Choroid plexus epithelial cell (primary cell): ENCODE results near the gene BEST2.

Experiments used
- DNase-seq: peaks from one replicate; pipeline ENCODE4 v3.0.0-alpha.2; 2010; ENCODE audit warnings: low read depth
- H3K4me3 ChIP-seq: 2 replicates; pipeline ENCODE4 v1.5.1; 2011; ENCODE audit warnings: low read depth, mild to moderate bottlenecking, control low read depth, low read length, moderate library complexity
- TF ChIP-seq, protein P1 (sequence below): conservative IDR thresholded peaks from 2 replicates; pipeline ENCODE4 v1.5.1; 2011; ENCODE audit warnings: low read depth, mild to moderate bottlenecking, control low read depth, inconsistent platforms, low read length, moderate library complexity

Gene BEST2

DNA sequence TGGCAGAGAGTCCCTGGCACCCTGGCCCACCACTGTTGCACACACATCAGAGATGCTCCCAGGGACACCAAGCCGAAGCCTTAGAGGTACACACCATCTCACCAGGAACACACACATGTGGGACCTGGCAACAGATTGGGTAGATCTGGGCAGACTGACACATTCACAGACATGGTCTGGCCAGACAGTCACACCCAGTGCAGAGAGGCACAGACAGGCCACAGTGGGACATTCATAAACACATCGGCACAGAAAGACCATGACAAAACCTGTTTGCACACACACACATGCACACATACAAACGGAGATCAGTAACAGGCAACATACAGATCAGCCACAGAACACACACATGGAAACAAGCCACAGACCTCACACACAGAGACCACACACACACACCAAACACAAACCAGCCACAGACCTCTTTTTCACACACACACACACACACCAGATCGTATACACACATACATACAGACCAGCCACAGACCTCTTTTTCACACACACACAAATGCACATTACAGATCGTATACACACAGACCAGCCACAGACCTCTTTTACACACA, 33.4 kb downstream of the BEST2 start:
- no peak overlapping the region for H3K4me3 ChIP-seq
- peak; percentile 39 for DNase-seq
- TF ChIP-seq, protein P1, sequence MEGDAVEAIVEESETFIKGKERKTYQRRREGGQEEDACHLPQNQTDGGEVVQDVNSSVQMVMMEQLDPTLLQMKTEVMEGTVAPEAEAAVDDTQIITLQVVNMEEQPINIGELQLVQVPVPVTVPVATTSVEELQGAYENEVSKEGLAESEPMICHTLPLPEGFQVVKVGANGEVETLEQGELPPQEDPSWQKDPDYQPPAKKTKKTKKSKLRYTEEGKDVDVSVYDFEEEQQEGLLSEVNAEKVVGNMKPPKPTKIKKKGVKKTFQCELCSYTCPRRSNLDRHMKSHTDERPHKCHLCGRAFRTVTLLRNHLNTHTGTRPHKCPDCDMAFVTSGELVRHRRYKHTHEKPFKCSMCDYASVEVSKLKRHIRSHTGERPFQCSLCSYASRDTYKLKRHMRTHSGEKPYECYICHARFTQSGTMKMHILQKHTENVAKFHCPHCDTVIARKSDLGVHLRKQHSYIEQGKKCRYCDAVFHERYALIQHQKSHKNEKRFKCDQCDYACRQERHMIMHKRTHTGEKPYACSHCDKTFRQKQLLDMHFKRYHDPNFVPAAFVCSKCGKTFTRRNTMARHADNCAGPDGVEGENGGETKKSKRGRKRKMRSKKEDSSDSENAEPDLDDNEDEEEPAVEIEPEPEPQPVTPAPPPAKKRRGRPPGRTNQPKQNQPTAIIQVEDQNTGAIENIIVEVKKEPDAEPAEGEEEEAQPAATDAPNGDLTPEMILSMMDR, result no peak

DNA sequence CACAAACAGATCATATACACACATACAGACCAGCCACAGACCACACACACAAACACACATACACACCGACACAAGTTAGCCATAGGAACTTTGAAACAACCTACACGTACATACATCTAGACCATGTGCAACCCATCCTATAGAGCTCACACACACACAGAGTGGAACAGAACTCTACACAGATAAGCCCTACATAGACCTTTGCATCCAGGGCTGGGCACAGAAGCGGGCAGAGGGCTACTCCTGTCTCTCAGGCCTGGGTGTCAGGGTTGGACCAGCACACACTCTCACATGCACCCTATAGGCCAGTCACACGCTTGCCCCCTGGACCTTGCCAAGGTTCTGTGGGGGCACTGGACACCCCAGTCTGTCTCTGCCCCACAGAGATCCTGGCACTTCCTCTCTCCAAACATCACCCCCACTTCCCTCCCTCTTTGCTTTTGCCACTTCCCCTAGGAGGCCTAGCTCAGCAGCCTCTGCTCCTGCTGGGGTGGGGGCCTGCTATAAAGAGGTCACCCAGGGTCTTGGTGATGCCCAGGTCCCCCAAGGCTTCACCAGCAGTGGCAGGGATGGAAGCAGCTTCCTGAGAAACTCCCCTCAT, 33.9 kb downstream of the BEST2 start:
- TF ChIP-seq, protein P1, result no peak
- no peak overlapping the region for H3K4me3 ChIP-seq
- no peak for DNase-seq

DNA sequence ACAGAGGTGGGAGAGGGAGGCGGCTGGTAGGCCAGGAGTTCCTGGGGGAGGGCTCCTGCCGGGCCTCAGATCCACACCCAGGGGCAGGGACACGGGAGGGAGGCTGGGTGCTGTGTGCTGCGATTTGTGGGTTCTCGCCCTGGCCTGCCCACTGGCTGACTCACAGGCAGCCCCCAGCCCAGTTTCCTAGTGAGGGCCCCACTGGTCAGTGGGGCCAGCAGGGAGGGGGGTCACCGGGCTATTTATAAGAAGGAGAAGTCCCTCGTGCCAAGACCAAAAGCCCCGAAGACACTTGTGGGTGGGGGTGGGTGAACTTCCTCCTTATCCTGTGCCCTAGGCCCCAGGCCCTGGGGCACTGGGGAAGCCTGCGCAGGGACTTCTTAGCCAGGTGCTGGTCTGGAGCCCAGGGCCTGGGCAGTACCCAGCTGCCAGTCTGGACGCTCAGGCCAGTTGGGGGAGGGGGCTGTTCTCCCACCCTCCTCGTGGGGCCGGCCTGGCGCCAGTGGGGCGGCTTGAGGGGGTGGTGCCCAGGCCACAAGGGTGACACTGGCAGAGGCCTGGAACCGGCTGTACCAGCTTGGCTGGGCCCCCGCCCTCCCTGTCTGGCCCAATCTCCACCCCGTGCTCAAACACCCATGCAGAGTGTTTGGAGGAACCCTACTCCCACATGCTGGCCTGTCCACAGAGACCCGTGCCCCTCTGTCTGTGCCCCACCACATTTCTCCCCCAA, 34.7 kb downstream of the BEST2 start:
- TF ChIP-seq, protein P1, result no peak
- H3K4me3 ChIP-seq, result no peak overlapping the region
- DNase-seq, result no peak

DNA sequence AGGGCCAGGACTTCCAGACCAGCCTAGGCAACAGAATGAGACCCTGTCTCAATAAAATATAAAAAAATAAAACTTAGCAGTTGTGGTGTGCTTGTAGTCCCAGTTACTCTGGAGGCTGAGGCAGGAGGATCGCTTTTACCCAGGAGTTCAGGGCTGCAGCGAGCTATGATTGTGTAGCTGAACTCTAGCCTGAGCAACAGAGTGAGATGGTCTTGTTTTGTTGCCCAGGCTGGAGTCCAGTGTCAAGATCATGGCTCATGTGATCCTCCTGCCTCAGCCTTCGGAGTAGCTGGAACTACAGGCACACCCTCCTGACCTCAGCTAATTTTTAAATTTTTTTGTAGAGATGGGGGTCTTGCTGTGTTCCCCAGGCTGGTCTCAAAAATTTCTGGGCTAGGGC, 35.4 kb downstream of the BEST2 start:
- no peak overlapping the region for H3K4me3 ChIP-seq
- no peak for DNase-seq
- TF ChIP-seq, protein P1, result no peak

DNA sequence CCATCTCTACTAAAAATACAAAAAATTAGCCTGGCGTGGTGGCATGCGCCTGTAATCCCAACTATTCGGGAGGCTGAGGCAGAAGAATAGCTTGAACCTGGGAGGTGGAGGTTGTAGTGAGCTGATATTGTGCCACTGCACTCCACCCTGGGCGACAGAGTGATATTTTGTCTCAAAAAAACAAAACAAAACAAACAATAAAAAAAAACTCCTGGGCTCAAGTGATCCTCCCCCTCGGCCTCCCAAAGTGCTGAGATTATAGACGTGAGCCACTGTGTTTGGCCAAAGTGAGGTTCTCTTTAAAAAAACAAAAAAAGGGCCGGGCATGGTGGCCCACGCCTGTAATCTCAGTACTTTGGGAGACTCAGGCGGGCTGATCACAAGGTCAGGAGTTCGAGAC, 35.9 kb downstream of the BEST2 start:
- H3K4me3 ChIP-seq, result no peak overlapping the region
- TF ChIP-seq, protein P1, result no peak
- DNase-seq, result no peak

DNA sequence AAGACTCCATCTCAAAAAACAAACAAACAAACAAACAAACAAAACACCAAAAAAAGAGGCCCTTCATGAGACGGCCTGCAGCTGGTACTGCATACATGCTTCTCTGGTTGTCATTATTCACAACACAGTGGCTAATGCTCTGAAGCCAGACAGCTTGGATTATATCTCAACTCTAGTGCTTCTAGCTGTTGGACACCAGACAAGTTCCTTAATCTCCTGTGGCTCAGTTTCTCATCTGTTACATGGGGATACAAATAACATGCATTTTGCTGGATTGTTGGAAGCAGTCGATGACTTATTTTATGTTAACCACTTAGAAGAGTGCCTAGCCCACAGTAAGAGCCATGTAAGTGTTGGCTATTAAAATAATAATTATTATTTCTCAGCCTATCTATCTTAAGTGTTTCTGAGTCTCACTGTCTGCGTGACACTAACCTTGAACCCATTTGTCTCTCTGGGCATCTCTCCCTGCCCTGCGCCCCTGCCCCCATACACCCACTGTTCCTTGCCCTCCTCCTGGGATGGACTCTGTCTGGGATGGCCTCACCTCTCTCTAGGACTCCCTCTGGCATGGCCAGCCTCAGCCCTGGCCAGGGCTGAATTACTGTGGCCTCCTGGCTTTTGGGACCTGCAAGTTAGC, 36.6 kb downstream of the BEST2 start:
- no peak overlapping the region for H3K4me3 ChIP-seq
- TF ChIP-seq, protein P1, result no peak
- DNase-seq, result no peak
